ENCODE data around the gene DYNC1I2.

Gene DYNC1I2

GRCh38 chr2:171703574-171704347 lies 16.5 kb downstream of the DYNC1I2 start:
- ATAC-seq (no peak), DNase-seq (no peak)
- Mint-ChIP-seq H3K27me3 (no peaks in the 10 kb centered on the region), H3K9me3 (no peaks in the 10 kb centered on the region), H3K4me1 (peaks cover 10% of the 10 kb centered on the region), H3K27ac (peak overlapping the region in 1 of 2 donors; percentile 59), H3K4me3 (no peak overlapping the region)

DNA sequence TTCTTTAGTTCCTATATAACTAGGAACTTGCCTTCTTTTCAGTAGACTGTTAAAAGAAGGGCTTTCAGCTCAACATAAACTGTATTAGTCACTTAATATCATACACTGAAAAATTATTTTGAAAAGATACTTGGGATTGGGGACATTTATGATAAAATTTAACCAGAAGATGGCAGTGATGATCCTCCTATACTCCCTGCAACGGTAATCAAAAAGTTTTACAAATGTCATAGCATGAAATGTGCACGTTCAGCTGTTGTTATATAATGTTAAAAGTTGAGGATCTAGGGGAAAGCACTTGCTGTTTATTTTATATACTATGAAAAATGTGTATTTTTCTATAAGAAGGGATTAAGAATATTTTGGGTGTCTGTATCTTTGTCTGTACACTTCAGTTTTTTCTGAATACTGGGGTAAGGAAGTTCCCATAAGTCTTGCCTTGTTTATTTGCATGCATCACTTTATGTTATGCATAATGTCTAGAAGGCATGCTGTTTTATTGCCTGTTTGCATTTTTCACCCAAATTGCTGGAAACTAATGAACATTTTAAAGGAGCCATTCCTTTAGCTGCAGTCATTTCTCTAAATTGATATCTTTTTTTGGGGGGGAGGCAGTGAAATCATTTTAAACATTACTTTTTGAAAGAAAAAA lies 19.0 kb downstream of the DYNC1I2 start:
- DNase-seq (no peak), ATAC-seq (no peak)
- no peaks in the 10 kb centered on the region for H3K9me3 Mint-ChIP-seq
- no peak overlapping the region for H3K27ac Mint-ChIP-seq
- H3K27me3 Mint-ChIP-seq, result no peaks in the 10 kb centered on the region
- H3K4me3 Mint-ChIP-seq, result no peak overlapping the region
- H3K4me1 Mint-ChIP-seq, result peaks cover 6% of the 10 kb centered on the region

- ATAC-seq (no peak), DNase-seq (no peak)
- no peak overlapping the region for H3K4me3 Mint-ChIP-seq
- H3K9me3 Mint-ChIP-seq, result no peaks in the 10 kb centered on the region
- no peaks in the 10 kb centered on the region for H3K27me3 Mint-ChIP-seq
- H3K27ac Mint-ChIP-seq, result no peak overlapping the region
- peaks cover 6% of the 10 kb centered on the region for H3K4me1 Mint-ChIP-seq
Measured at GRCh38 chr2:171707752-171708151, 20.5 kb downstream of the DYNC1I2 start.

GRCh38 chr2:171709011-171709685 lies 21.9 kb downstream of the DYNC1I2 start:
- Mint-ChIP-seq H3K4me3 (no peak overlapping the region), H3K27ac (no peak overlapping the region), H3K4me1 (no peaks in the 10 kb centered on the region), H3K27me3 (no peaks in the 10 kb centered on the region), H3K9me3 (no peaks in the 10 kb centered on the region)
- DNase-seq, result no peak
- no peak for ATAC-seq

- ATAC-seq (no peak), DNase-seq (no peak)
- H3K4me1 Mint-ChIP-seq, result no peaks in the 10 kb centered on the region
Measured at GRCh38 chr2:171711351-171711750, 24.1 kb downstream of the DYNC1I2 start.

DNA sequence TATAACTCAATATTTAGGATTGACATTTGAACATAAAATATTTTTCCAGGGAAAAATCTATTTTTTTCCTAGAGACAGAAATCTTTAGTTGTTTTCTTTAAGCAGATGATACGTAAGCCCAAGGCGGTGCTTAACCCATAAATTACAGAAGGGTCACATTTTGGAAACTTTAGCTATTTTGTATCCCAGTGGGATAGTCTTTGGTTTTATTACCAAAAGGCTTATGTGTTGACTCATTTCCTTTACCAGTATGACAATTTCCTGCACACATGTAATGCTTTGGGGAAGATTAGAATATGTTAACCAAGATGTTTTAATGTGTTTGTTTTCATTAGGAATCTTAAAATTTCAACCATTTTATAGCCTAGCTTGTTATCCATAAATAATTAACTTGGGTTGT lies 24.8 kb downstream of the DYNC1I2 start:
- Mint-ChIP-seq H3K27me3 (no peaks in the 10 kb centered on the region), H3K4me3 (no peak overlapping the region), H3K27ac (no peak overlapping the region), H3K4me1 (no peaks in the 10 kb centered on the region), H3K9me3 (no peaks in the 10 kb centered on the region)
- ATAC-seq (no peak), DNase-seq (no peak)

More at GRCh38 chr2:171711351-171711750, 24.1 kb downstream of the DYNC1I2 start:
- no peak overlapping the region for H3K4me3 Mint-ChIP-seq
- no peak overlapping the region for H3K27ac Mint-ChIP-seq
- no peaks in the 10 kb centered on the region for H3K9me3 Mint-ChIP-seq
- no peaks in the 10 kb centered on the region for H3K27me3 Mint-ChIP-seq

GRCh38 chr2:171718720-171719119 lies 31.5 kb downstream of the DYNC1I2 start:
- Mint-ChIP-seq H3K4me1 (no peaks in the 10 kb centered on the region), H3K27me3 (no peaks in the 10 kb centered on the region), H3K9me3 (no peaks in the 10 kb centered on the region), H3K4me3 (no peak overlapping the region), H3K27ac (peak overlapping the region in 1 of 2 donors; percentile 46)
- ATAC-seq, result peak; percentile 85
- no peak for DNase-seq

GRCh38 chr2:171719660-171720059 lies 32.4 kb downstream of the DYNC1I2 start:
- DNase-seq, result no peak
- Mint-ChIP-seq H3K27me3 (no peaks in the 10 kb centered on the region), H3K4me1 (no peaks in the 10 kb centered on the region), H3K9me3 (no peaks in the 10 kb centered on the region), H3K27ac (no peak overlapping the region), H3K4me3 (no peak overlapping the region)
- ATAC-seq, result no peak

DNA sequence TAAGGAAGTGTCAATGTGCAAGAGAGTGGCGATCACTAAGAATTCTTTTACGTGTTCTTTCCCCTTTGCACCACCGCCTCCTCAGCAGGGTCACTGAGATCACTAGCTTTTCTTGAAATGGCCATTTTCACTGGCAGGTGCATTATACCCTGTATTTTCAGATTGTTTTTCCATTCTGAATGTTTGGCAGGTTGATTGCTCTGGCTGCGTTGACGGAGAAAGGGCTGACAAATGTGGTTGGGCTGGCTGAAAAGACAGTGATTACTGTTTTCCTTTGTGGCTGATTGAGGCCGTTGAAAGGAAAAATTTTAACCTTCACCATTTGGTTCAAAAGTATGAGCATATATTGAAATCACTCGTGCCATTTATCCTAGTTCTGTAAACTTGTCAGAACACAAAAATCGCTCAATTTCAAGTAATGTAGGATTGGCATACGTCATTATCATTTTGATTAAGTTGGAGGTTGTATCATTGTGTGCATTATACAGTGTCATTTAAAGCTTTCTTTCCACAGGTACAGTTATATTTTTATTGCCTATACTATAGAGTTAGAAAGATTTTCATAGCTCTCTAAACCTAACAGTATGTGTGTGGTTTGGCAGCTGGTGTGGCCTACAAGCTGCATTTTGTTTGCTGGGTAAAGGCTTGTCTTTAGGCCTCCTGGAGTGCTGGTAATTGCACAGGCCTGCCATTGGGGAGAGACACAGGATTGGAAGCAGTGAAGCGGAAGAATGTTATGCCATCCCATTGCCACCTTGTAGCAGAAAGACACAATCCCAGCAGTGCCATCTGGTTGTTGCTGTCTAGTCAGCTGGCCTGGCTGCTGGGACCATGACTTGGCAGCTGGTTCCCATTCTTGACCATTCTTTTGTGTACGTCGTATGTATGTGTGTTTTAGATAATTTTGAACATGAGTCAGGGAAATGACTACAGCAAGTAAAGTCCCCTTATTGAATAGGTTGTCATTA lies 36.7 kb downstream of the DYNC1I2 start:
- H3K27ac Mint-ChIP-seq, result no peak overlapping the region
- DNase-seq, result no peak
- ATAC-seq, result no peak
- H3K9me3 Mint-ChIP-seq, result no peaks in the 10 kb centered on the region
- no peaks in the 10 kb centered on the region for H3K27me3 Mint-ChIP-seq
- H3K4me3 Mint-ChIP-seq, result no peak overlapping the region
- H3K4me1 Mint-ChIP-seq, result no peaks in the 10 kb centered on the region

DNA sequence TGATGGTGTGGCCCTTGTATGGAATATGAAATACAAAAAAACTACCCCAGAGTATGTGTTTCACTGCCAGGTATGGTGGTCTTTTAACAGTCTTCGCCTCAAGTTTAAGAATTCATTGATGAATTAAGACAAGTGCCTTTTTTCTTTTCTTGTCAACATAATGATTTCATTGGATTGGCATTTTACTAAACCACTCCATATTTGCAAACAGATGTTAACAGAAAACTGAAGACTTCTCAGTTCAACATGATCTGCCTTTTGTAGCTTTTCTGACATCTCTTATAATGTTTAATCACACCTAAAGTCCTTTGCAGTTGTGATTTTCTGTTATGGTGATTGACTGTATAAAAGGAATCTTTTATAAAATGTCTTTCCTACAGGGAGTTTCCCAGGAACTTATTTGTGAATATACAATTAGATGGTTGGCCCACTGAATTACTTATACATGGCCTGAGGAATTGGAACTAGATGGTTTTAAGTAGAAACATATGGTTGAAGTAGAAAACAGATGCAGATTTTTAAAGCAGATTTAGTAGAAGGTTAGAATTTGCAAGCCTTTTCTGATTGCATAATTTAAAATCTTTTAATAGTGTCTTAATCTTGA lies 39.7 kb downstream of the DYNC1I2 start:
- Mint-ChIP-seq H3K4me3 (no peak overlapping the region), H3K9me3 (no peaks in the 10 kb centered on the region), H3K27me3 (no peaks in the 10 kb centered on the region), H3K27ac (no peak overlapping the region), H3K4me1 (no peaks in the 10 kb centered on the region)
- DNase-seq (no peak), ATAC-seq (no peak)

GRCh38 chr2:171728989-171729951 lies 42.0 kb downstream of the DYNC1I2 start:
- H3K27me3 Mint-ChIP-seq, result no peaks in the 10 kb centered on the region
- H3K4me3 Mint-ChIP-seq, result no peak overlapping the region
- no peak for DNase-seq
- no peak overlapping the region for H3K27ac Mint-ChIP-seq
- no peaks in the 10 kb centered on the region for H3K9me3 Mint-ChIP-seq
- ATAC-seq, result no peak
- no peaks in the 10 kb centered on the region for H3K4me1 Mint-ChIP-seq

DNA sequence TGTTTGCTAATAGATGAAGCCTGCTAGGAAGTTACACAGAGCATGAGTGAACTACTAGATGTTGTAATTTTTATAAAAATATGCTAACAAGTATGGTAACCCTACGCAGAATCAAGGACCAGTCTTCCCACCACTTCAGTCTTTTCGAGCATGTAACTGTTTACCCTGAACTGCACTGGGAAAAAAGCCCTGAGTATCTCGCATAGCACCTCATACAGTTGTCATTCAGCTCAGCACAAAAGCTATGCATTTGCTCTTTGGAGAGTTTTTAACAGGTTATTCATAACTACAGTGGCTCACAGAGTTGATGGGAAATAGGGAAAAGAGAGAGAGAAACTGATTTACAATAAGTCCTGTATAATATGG lies 42.7 kb downstream of the DYNC1I2 start:
- Mint-ChIP-seq H3K9me3 (no peaks in the 10 kb centered on the region), H3K27ac (no peak overlapping the region), H3K4me3 (no peak overlapping the region), H3K27me3 (no peaks in the 10 kb centered on the region), H3K4me1 (no peaks in the 10 kb centered on the region)
- DNase-seq (no peak), ATAC-seq (no peak)

DNA sequence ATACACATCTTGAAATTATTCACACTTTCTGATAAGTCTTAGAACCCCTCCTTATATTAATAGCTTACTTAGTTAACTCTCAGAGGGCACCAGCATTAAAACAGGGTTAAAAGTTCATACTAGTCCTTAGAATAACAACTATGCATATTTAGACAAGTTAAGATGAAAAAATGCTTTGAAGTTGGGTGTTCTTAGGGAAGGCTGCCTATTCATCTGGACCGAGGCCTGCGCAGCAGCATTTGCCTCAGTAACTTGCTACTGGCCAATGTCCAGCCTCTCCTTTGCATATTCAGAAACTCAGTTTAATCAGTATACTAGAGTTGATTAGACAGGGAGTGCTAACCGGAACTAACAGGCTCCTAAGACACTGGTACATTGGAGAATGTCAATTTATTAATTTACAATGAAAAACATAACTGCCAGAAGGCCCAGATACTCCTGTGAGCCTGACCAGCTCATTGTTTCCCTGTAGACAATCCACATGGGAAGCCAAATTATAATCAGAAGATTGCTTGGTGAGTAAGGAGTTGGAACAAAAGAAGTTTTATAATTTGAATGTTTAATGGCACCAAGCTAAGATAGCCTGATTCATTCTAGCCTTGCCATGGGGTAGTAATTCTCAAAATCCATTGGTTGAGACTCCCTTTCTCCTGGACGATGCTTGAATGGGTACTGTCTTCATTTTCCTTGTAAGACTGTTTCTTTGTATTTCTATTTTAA lies 48.9 kb downstream of the DYNC1I2 start:
- ATAC-seq, result no peak
- Mint-ChIP-seq H3K9me3 (no peaks in the 10 kb centered on the region), H3K4me1 (no peaks in the 10 kb centered on the region), H3K27me3 (no peaks in the 10 kb centered on the region), H3K4me3 (no peak overlapping the region), H3K27ac (no peak overlapping the region)
- no peak for DNase-seq

- Mint-ChIP-seq H3K4me1 (no peaks in the 10 kb centered on the region), H3K9me3 (no peaks in the 10 kb centered on the region), H3K27ac (no peak overlapping the region), H3K27me3 (no peaks in the 10 kb centered on the region), H3K4me3 (no peak overlapping the region)
- peak; percentile 55 for ATAC-seq
- DNase-seq, result no peak
Measured at GRCh38 chr2:171741189-171741588, 53.9 kb downstream of the DYNC1I2 start.
